GDM1 (cell line): ENCODE data around the gene ATXN3.
"Not testable (repeated sequence)": the region's sequence is repeated elsewhere in the genome, so short reads cannot be mapped to it uniquely, and the experiment has no call there.

Source experiments
- DNase-seq: peaks from one replicate; lab custom pipeline; 2025; lab: John Stamatoyannopoulos, UW

The ATXN3 gene

GRCh38 chr14:92058006-92058917 lies 48.1 kb downstream of the ATXN3 start:
- DNase-seq: no peak

GRCh38 chr14:92049781-92050180 lies 56.6 kb downstream of the ATXN3 start:
- DNase-seq: no peak

- DNase-seq: not testable (repeated sequence)
Measured at GRCh38 chr14:92049221-92049620, 57.2 kb downstream of the ATXN3 start.

- not testable (repeated sequence) for DNase-seq
Measured at GRCh38 chr14:92045904-92046303, 60.5 kb downstream of the ATXN3 start.

GRCh38 chr14:92041766-92042165 lies 64.6 kb downstream of the ATXN3 start:
- not testable (repeated sequence) for DNase-seq

- DNase-seq: no peak
Measured at GRCh38 chr14:92041203-92041602, 65.2 kb downstream of the ATXN3 start.

- DNase-seq: peak; percentile 38
Measured at GRCh38 chr14:92040431-92041051, 65.8 kb downstream of the ATXN3 start.

- DNase-seq: peak; percentile 90
Measured at GRCh38 chr14:92039719-92040430, 66.5 kb downstream of the ATXN3 start, which contains the start of gene TRIP11. TRIP11 (minus strand) TSS chr14:92040059; CDS start chr14:92039685, 374 bp downstream.

- DNase-seq: peak; percentile 20
Measured at GRCh38 chr14:92039063-92039718, 67.2 kb downstream of the ATXN3 start.

GRCh38 chr14:92037989-92038388 lies 68.4 kb downstream of the ATXN3 start:
- no peak for DNase-seq

- no peak for DNase-seq
Measured at GRCh38 chr14:92035890-92036289, 70.5 kb downstream of the ATXN3 start.

- no peak for DNase-seq
Measured at GRCh38 chr14:92033906-92034687, 72.3 kb downstream of the ATXN3 start.

- DNase-seq: no peak
Measured at GRCh38 chr14:92033433-92033832, 72.9 kb downstream of the ATXN3 start.

GRCh38 chr14:92026548-92027190 lies 79.7 kb downstream of the ATXN3 start:
- DNase-seq: no peak

GRCh38 chr14:92022036-92022435 lies 84.3 kb downstream of the ATXN3 start:
- no peak for DNase-seq

GRCh38 chr14:92021523-92021922 lies 84.9 kb downstream of the ATXN3 start:
- DNase-seq: no peak

GRCh38 chr14:92014040-92014439 lies 92.3 kb downstream of the ATXN3 start:
- DNase-seq: no peak

GRCh38 chr14:92012121-92012748 lies 94.1 kb downstream of the ATXN3 start:
- DNase-seq: no peak

GRCh38 chr14:92010644-92011043 lies 95.7 kb downstream of the ATXN3 start:
- no peak for DNase-seq

- no peak for DNase-seq
Measured at GRCh38 chr14:92009604-92010003, 96.8 kb downstream of the ATXN3 start.
